IMR-90 (cell line): Measurements from ENCODE around the gene CXorf65.

Source experiments
- BHLHE40 ChIP-seq: fragments of 150-350 bp; IDR thresholded peaks from 2 replicates; pipeline ENCODE4 v1.6.1; 2016; ENCODE audit warnings: mild to moderate bottlenecking, low read depth, low read length
- CEBPB ChIP-seq: IDR thresholded peaks from 2 replicates; pipeline ENCODE4 v1.6.1; 2012; ENCODE audit warnings: low read depth, low read length, improper control_type of control experiment
- CHD1 ChIP-seq: IDR thresholded peaks from 2 replicates; pipeline ENCODE4 v1.6.1; 2012; ENCODE audit warnings: low read depth, low read length, improper control_type of control experiment
- CTCF ChIP-seq: conservative IDR thresholded peaks from 2 replicates; pipeline ENCODE4 v1.5.1; 2012; ENCODE audit warnings: mild to moderate bottlenecking, low read depth, low read length, improper control_type of control experiment
- ELK1 ChIP-seq: fragments of 150-350 bp; IDR thresholded peaks from 2 replicates; pipeline ENCODE4 v1.6.1; 2016; ENCODE audit warnings: low read depth, mild to moderate bottlenecking, low read length, moderate library complexity, borderline replicate concordance
- MAZ ChIP-seq: IDR thresholded peaks from 2 replicates; pipeline ENCODE4 v1.6.1; 2012; ENCODE audit warnings: low read depth, mild to moderate bottlenecking, low read length, improper control_type of control experiment, moderate library complexity, borderline replicate concordance
- MXI1 ChIP-seq: IDR thresholded peaks from 2 replicates; pipeline ENCODE4 v1.6.1; 2012; ENCODE audit warnings: low read depth, mild to moderate bottlenecking, low read length, moderate library complexity, borderline replicate concordance
- NFE2L2 ChIP-seq: fragments of 150-350 bp; IDR thresholded peaks from 2 replicates; pipeline ENCODE4 v1.6.1; 2016; ENCODE audit warnings: low read depth, mild to moderate bottlenecking, low read length
- POLR2A ChIP-seq: IDR thresholded peaks from 2 replicates; pipeline ENCODE4 v1.6.1; 2012; ENCODE audit warnings: mild to moderate bottlenecking, low read depth, low read length
- RAD21 ChIP-seq: IDR thresholded peaks from 2 replicates; pipeline ENCODE4 v1.6.1; 2012; ENCODE audit warnings: low read length, improper control_type of control experiment
- RCOR1 ChIP-seq: IDR thresholded peaks from 2 replicates; pipeline ENCODE4 v1.6.1; 2012; ENCODE audit warnings: mild to moderate bottlenecking, low read length, improper control_type of control experiment; ENCODE audit not compliant: insufficient replicate concordance
- RFX5 ChIP-seq: IDR thresholded peaks from 2 replicates; pipeline ENCODE4 v1.8.0; 2012; ENCODE audit warnings: low read depth, mild to moderate bottlenecking, low read length, moderate library complexity
- USF2 ChIP-seq: fragments of 150-350 bp; IDR thresholded peaks from 2 replicates; pipeline ENCODE4 v1.6.1; 2017; ENCODE audit warnings: mild to moderate bottlenecking, antibody characterized with exemption, low read length, low read depth

- TF ChIP-seq MAZ (no peak), CTCF (no peak), POLR2A (no peak), RCOR1 (no peak), USF2 (peak; percentile 48; the same call in 1 of the 2 replicates), CEBPB (no peak), RAD21 (no peak), RFX5 (no peak), CHD1 (no peak), MXI1 (no peak), NFE2L2 (no peak), ELK1 (no peak), BHLHE40 (peak; percentile 32; the same call in 1 of the 2 replicates)
Measured at GRCh38 chrX:71143508-71143907, 37.0 kb upstream of the CXorf65 start.
